ENCODE results near the gene PALLD.

DNA sequence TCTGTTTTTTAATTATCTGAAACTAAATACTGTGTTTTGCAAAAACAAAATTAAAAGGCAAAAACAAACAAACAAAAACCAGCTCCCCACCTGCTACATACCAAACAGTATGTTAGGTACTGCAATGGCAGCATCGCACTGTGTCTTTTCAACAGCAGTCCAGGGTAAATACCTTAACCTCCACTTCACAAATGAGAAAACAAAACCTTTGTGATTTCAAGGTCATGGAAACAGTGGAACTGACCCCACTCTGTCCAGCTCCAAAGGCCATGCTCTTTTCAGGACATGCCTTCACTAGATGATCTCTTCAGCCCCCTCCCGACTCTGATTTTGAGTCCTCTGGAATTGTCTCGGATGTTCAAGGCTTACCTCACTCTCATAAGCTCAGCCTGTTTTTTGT lies 329.8 kb downstream of the PALLD start:
- TF ChIP-seq, protein P1, sequence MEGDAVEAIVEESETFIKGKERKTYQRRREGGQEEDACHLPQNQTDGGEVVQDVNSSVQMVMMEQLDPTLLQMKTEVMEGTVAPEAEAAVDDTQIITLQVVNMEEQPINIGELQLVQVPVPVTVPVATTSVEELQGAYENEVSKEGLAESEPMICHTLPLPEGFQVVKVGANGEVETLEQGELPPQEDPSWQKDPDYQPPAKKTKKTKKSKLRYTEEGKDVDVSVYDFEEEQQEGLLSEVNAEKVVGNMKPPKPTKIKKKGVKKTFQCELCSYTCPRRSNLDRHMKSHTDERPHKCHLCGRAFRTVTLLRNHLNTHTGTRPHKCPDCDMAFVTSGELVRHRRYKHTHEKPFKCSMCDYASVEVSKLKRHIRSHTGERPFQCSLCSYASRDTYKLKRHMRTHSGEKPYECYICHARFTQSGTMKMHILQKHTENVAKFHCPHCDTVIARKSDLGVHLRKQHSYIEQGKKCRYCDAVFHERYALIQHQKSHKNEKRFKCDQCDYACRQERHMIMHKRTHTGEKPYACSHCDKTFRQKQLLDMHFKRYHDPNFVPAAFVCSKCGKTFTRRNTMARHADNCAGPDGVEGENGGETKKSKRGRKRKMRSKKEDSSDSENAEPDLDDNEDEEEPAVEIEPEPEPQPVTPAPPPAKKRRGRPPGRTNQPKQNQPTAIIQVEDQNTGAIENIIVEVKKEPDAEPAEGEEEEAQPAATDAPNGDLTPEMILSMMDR (IDR thresholded peaks at IDR 0.05): no peak
- TF ChIP-seq POLR2AphosphoS5 (IDR thresholded peaks at IDR 0.05) (no peak), POLR2A (IDR thresholded peaks at IDR 0.05) (no peak), EP300 (IDR thresholded peaks at IDR 0.05) (no peak)

Measured in sigmoid colon (tissue), 4 donors.